Mammary epithelial cell (primary cell): ENCODE data around the gene FETUB.

Experiments used
- CTCF ChIP-seq, 2 donors: IDR thresholded peaks in 1 of 2; conservative IDR thresholded peaks in 1 of 2; 2 replicates each; pipeline ENCODE4 v1.5.1; 2011 to 2012; ENCODE audit warnings: inconsistent platforms in 2 of 2, low read length in 2 of 2, mild to moderate bottlenecking in 2 of 2, control low read depth in 1 of 2, low read depth in 1 of 2; ENCODE audit not compliant: insufficient read depth in 1 of 2; ENCODE audit errors: extremely low read depth in 1 of 2
- EZH2 ChIP-seq: IDR thresholded peaks from 2 replicates; pipeline ENCODE4 v1.6.1; 2012; ENCODE audit warnings: low read length, inconsistent platforms, borderline replicate concordance

- no peak for TF ChIP-seq CTCF (conservative IDR thresholded peaks at IDR 0.05 in 1 of 2, IDR thresholded peaks at IDR 0.05 in 1 of 2; ENCODE audit: extremely low read depth in 1 of 2, insufficient read depth in 1 of 2, low read depth in 1 of 2, low read length in 2 of 2)
- TF ChIP-seq EZH2 = no peak
Measured at GRCh38 chr3:186627852-186628414, 12.3 kb upstream of the FETUB start.
